ENCODE data around the gene ZNF415.
"Not testable (repeated sequence)": the region's sequence is repeated elsewhere in the genome, so short reads cannot be mapped to it uniquely, and the experiment has no call there.

The ZNF415 gene

GRCh38 chr19:53102206-53102755 lies 30.4 kb downstream of the ZNF415 start:
- no peak for DNase-seq

GRCh38 chr19:53101518-53101917 lies 31.2 kb downstream of the ZNF415 start:
- no peak for DNase-seq

GRCh38 chr19:53098570-53098969 lies 34.1 kb downstream of the ZNF415 start:
- DNase-seq, result not testable (repeated sequence)

GRCh38 chr19:53096982-53097690 lies 35.6 kb downstream of the ZNF415 start:
- DNase-seq, result not testable (repeated sequence)

GRCh38 chr19:53096579-53096978 lies 36.1 kb downstream of the ZNF415 start:
- DNase-seq, result not testable (repeated sequence)

- DNase-seq, result no peak
Measured at GRCh38 chr19:53094754-53095575, 37.7 kb downstream of the ZNF415 start.

GRCh38 chr19:53092723-53093122 lies 40.0 kb downstream of the ZNF415 start:
- no peak for DNase-seq

- no peak for DNase-seq
Measured at GRCh38 chr19:53091413-53092254, 41.1 kb downstream of the ZNF415 start.

- DNase-seq, result no peak
Measured at GRCh38 chr19:53088091-53088490, 44.6 kb downstream of the ZNF415 start.

- no peak for DNase-seq
Measured at GRCh38 chr19:53086949-53087348, 45.8 kb downstream of the ZNF415 start.

GRCh38 chr19:53085496-53085895 lies 47.2 kb downstream of the ZNF415 start:
- no peak for DNase-seq

GRCh38 chr19:53082929-53083328 lies 49.8 kb downstream of the ZNF415 start:
- no peak for DNase-seq

- no peak for DNase-seq
Measured at GRCh38 chr19:53079313-53079924, 53.3 kb downstream of the ZNF415 start.

- no peak for DNase-seq
Measured at GRCh38 chr19:53078668-53079067, 54.0 kb downstream of the ZNF415 start.

- no peak for DNase-seq
Measured at GRCh38 chr19:53076984-53077383, 55.7 kb downstream of the ZNF415 start.

- DNase-seq, result no peak
Measured at GRCh38 chr19:53068834-53069233, 63.9 kb downstream of the ZNF415 start.

- DNase-seq, result no peak
Measured at GRCh38 chr19:53068199-53068598, 64.5 kb downstream of the ZNF415 start.

GRCh38 chr19:53057904-53058580 lies 74.7 kb downstream of the ZNF415 start:
- no peak for DNase-seq

Measured in NCI-H510A (cell line).